MM.1S (cell line): ENCODE data around the gene IHH.

ENCODE experiments used
- DNase-seq: peaks from one replicate; pipeline ENCODE4 v3.0.0-alpha.2; 2015
- H2AFZ ChIP-seq: fragments of 300-600 bp; sonication (generic); 2 replicates; pipeline ENCODE4 v1.6.0; 2016; ENCODE audit warnings: antibody characterized with exemption, low read length
- H3F3A ChIP-seq: fragments of 300-600 bp; sonication (generic); 2 replicates; pipeline ENCODE4 v1.6.1; 2016; ENCODE audit warnings: mild to moderate bottlenecking, antibody characterized with exemption, low read length, moderate library complexity, mixed read lengths; ENCODE audit not compliant: insufficient read depth
- H3K27ac ChIP-seq: fragments of 300-600 bp; sonication (generic); 2 replicates; pipeline ENCODE4 v1.5.1; 2016; ENCODE audit warnings: mild to moderate bottlenecking, low read length
- H3K27me3 ChIP-seq: fragments of 300-600 bp; sonication (generic); replicated peaks from 2 replicates; pipeline ENCODE4 v1.6.0; 2016; ENCODE audit warnings: low read length; ENCODE audit not compliant: insufficient read depth
- H3K36me3 ChIP-seq: fragments of 300-600 bp; sonication (generic); replicated peaks from 2 replicates; pipeline ENCODE4 v1.6.1; 2016; ENCODE audit warnings: mild to moderate bottlenecking, low read length, mixed read lengths; ENCODE audit not compliant: insufficient read depth
- H3K4me1 ChIP-seq: fragments of 300-600 bp; sonication (generic); 2 replicates; pipeline ENCODE4 v1.6.1; 2016; ENCODE audit warnings: low read length, mixed read lengths
- H3K4me2 ChIP-seq: fragments of 300-600 bp; sonication (generic); 2 replicates; pipeline ENCODE4 v1.6.0; 2016; ENCODE audit warnings: low read depth, low read length
- H3K4me3 ChIP-seq: fragments of 300-600 bp; sonication (generic); 2 replicates; pipeline ENCODE4 v1.5.1; 2016; ENCODE audit warnings: low read length, mixed read lengths
- H3K79me2 ChIP-seq: fragments of 300-600 bp; sonication (generic); 2 replicates; pipeline ENCODE4 v1.6.1; 2016; ENCODE audit warnings: mixed run types, low read length, mixed read lengths
- H3K9ac ChIP-seq: fragments of 300-600 bp; sonication (generic); 2 replicates; pipeline ENCODE4 v1.6.1; 2016; ENCODE audit warnings: low read length, mixed read lengths
- H3K9me2 ChIP-seq: fragments of 300-600 bp; sonication (generic); replicated peaks from 2 replicates; pipeline ENCODE4 v1.6.1; 2016; ENCODE audit warnings: mild to moderate bottlenecking, low read length, mixed read lengths; ENCODE audit not compliant: insufficient read depth
- H3K9me3 ChIP-seq: fragments of 300-600 bp; sonication (generic); replicated peaks from 2 replicates; pipeline ENCODE4 v1.6.1; 2016; ENCODE audit warnings: mild to moderate bottlenecking, low read length, mixed read lengths; ENCODE audit not compliant: insufficient read depth
- H4K20me1 ChIP-seq: fragments of 300-600 bp; sonication (generic); 2 replicates; pipeline ENCODE4 v1.6.1; 2016; ENCODE audit warnings: mild to moderate bottlenecking, low read length, moderate library complexity, mixed read lengths; ENCODE audit not compliant: insufficient read depth
- CTCF ChIP-seq: fragments of 300-600 bp; sonication (generic); IDR thresholded peaks from 2 replicates; pipeline ENCODE4 v1.5.1; 2016; ENCODE audit warnings: antibody characterized with exemption, low read length, mixed read lengths
- EZH2 ChIP-seq: fragments of 300-600 bp; sonication (generic); optimal IDR thresholded peaks from 2 replicates; pipeline ENCODE3; 2017; ENCODE audit warnings: low read depth, mild to moderate bottlenecking, antibody characterized with exemption, low read length, mixed read lengths
- EZH2phosphoT487 ChIP-seq: fragments of 300-600 bp; sonication (generic); IDR thresholded peaks from 2 replicates; pipeline ENCODE4 v1.6.1; 2018; ENCODE audit warnings: antibody characterized with exemption, low read length

The IHH gene

DNA sequence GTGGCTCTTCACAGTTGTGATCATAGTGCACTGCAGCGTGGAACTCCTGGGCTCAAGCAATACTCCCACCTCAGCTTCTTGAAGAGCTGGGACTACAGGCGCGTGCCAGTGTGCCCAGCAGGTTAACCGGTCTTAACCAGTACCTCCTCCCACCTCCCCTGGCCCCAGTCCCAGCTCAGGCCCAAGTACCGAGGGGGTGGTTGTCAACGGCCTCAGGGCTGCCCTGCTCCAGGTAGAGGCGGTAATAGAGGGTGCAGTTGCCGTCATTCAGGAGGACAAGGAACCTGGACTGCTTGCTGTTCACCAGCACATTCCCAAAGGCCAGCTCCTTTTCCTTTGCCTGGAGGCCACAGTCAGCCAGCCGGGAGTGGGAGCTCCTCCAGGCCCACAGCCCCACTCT, 39.1 kb downstream of the IHH start:
- Histone ChIP-seq H3K9me2 (no peaks in the 10 kb centered on the region), H3K27me3 (peaks cover 91% of the 10 kb centered on the region), H3K36me3 (no peaks in the 10 kb centered on the region), H3K27ac (no peak overlapping the region), H3K4me3 (no peak overlapping the region), H3K9ac (no peak overlapping the region), H3K4me1 (no peaks in the 10 kb centered on the region), H2AFZ (no peak overlapping the region), H3K9me3 (no peaks in the 10 kb centered on the region), H4K20me1 (no peaks in the 10 kb centered on the region), H3K4me2 (no peak overlapping the region), H3F3A (no peaks in the 10 kb centered on the region), H3K79me2 (no peaks in the 10 kb centered on the region)
- no peak for TF ChIP-seq EZH2phosphoT487
- TF ChIP-seq EZH2, result no peak
- TF ChIP-seq CTCF, result no peak
- no peak for DNase-seq

GRCh38 chr2:219020604-219021365, 39.9 kb downstream of the IHH start:
- Histone ChIP-seq H3F3A (no peaks in the 10 kb centered on the region), H3K4me3 (no peak overlapping the region), H3K4me2 (no peak overlapping the region), H3K9me3 (no peaks in the 10 kb centered on the region), H3K79me2 (no peaks in the 10 kb centered on the region), H4K20me1 (no peaks in the 10 kb centered on the region), H2AFZ (no peak overlapping the region), H3K9me2 (no peaks in the 10 kb centered on the region), H3K4me1 (no peaks in the 10 kb centered on the region), H3K9ac (no peak overlapping the region), H3K36me3 (no peaks in the 10 kb centered on the region), H3K27ac (no peak overlapping the region), H3K27me3 (peaks cover 87% of the 10 kb centered on the region)
- TF ChIP-seq CTCF, result no peak
- TF ChIP-seq EZH2phosphoT487, result no peak
- no peak for TF ChIP-seq EZH2
- DNase-seq, result no peak

DNA sequence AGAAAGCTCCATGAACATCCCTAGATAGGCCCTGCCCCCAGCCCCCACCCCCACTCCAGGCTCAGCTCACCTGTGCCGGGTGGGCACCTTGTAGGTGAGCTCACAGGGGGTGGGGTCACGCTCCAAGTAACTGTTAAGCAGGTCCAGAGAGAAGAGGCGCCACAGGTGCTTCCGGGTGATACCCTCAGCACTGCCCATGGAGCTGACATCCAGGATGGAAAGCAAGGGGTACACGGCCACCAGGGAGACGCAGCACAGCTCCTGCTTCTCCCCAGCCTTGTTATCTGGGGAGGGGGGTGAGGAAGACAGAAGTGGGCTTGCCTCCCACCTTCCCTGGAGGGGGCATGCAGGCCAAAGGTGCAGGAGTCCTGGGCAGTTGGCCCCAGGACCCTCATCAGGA, 41.3 kb downstream of the IHH start:
- no peaks in the 10 kb centered on the region for H3K9me2 ChIP-seq
- H3K9ac ChIP-seq, result no peak overlapping the region
- H3K27me3 ChIP-seq, result peaks cover 86% of the 10 kb centered on the region
- DNase-seq, result no peak
- TF ChIP-seq CTCF (no peak), EZH2 (no peak), EZH2phosphoT487 (no peak)
- no peaks in the 10 kb centered on the region for H3K36me3 ChIP-seq
- no peak overlapping the region for H2AFZ ChIP-seq
- no peak overlapping the region for H3K4me3 ChIP-seq
- H3K9me3 ChIP-seq, result no peaks in the 10 kb centered on the region
- no peaks in the 10 kb centered on the region for H3F3A ChIP-seq
- H3K79me2 ChIP-seq, result no peaks in the 10 kb centered on the region
- no peaks in the 10 kb centered on the region for H4K20me1 ChIP-seq
- no peaks in the 10 kb centered on the region for H3K4me1 ChIP-seq
- H3K4me2 ChIP-seq, result no peak overlapping the region
- no peak overlapping the region for H3K27ac ChIP-seq
